HG03457 (cell line): ENCODE data around the gene OR10P1.
"Not testable (repeated sequence)": the region's sequence is repeated elsewhere in the genome, so short reads cannot be mapped to it uniquely, and the experiment has no call there.

Experiments
- ATAC-seq: cut with Tn5 transposase; IDR thresholded peaks from one replicate; pipeline ENCODE4 v1.9.1; 2021; ENCODE audit warnings: moderate number of reproducible peaks; ENCODE audit not compliant: unreplicated experiment

OR10P1 gene

DNA sequence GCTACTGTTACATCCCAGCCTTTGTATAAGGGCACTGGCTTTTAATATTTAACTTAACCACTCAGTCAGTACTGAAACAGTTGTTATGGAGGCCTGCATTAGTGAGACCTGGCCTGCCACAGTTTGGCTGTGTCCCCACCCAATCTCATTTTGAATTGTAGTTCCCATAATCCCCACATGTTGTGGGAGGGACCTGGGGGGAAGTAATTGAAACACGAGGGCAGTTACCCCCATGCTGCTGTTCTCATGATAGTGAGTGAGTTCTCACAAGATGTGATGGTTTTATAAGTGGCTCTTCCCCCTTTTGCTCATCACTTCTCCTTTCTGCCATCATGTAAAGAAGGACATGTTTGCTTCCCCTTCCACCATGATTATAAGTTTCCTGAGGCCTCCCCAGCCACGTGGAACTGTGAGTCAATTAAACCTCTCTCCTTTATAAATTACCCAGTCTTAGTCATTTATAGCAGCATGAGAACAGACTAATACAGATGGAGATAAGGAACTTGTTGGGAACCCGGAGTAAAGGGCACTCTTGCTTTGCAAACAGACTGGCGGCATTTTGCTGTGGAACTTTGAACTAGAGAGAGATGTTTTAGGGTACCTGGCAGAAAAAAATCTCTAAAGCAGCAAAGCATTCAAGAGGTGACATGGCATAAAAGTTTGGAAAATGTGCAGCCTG lies 14.1 kb downstream of the OR10P1 start:
- not testable (repeated sequence) for ATAC-seq

DNA sequence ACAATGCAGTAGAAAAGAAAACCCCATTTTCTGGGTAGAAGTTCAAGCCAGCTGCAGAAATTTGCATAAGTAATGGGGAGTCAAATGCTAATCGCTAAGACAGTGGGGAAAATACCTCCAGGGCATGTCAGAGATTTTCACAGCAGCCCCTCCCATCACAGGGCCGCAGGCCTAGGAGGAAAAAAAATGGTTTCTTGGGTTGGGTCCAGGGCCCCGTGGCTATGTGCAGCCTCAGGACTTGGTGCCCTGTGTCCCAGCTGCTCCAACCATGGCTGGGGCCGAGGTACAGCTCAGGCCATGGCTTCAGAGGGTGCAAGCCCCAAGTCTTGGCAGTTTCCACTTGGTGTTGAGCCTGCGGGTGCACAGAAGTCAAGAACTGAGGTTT lies 14.6 kb downstream of the OR10P1 start:
- no peak for ATAC-seq

DNA sequence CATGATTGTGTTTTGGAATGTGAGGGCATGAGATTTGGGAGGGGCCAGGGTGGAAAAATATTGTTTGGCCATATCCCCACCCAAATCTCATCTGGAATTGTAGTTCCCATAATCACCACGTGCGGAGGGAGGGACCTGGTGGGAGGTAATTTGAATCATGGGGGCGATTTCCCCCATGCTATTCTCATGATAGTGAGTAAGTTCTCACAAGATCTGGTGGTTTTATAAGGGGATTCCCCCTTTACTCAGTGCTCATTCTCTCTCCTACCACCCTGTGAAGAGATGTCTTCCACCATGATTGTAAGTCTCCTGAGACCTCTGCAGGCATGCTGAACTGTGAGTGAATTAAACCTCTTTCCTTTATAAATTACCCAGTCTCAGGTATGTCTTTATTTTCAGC lies 15.7 kb downstream of the OR10P1 start:
- ATAC-seq, result no peak

DNA sequence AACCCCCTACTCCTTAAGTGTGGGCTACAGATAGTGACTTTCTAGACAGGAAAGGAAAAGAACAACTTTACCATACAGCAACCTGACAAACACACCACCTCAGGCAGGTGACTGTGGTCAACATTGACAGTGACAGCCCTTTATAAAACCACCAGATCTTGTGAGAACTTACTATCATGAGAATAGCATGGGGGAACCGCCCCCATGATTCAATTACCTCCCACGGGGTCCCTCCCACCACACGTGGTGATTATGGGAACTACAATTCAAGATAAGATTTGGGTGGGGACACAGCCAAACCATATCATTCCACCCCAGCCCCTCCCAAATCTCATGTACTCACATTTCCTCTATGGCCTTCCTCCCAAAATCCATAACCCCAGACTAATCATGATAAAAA lies 16.3 kb downstream of the OR10P1 start:
- no peak for ATAC-seq

DNA sequence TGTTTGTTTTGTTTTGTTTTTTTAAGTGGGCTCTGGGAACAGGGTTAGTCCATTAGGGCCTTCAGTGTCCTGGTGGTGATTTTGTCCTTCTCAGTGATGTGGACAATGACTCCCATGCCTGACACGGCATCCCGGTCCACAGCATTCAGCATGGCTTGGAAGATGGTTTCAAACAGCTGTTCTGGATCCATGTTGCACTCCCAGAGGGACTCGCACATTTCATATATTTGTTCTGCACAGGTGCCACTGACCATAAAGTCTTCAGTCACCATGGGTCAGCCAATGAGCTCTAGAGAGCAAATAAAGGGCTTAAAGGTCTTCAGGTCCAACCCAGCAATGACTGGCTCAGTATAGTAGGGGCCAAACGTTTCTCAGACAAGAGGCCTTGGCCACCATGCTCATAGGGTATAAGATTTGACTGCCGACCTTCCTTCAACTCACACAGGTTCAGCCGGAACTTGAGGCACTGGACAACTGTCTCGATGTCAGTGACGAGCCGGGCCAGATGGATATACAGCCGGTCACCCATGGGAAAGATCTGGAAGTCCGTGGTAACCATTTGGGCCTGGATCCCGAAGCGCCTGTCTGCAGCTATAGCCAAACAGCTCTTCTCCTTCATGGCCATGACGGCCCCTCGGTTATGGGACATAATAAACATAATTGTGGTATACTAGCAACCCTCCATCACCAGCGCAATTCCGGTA lies 18.0 kb downstream of the OR10P1 start:
- no peak for ATAC-seq

DNA sequence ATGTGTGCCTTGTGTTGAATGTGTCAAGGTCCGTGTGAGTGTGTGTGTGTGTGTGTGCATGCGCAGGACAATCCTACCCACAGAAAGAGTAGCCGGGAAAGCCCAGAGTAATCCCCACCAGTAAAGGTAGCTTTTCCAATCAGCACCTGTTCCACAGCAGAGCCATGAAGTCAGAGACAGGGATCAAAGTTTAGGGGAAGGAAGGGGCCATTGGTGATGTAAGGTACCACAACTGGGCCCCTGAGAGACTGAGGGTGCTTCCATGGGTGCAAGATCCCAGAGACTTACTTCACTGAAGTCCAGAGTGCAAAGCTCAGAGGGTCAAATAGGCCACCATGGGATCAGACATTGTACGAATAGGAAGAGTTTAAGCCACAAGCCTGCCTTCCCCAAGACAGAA lies 20.5 kb downstream of the OR10P1 start:
- ATAC-seq, result no peak

DNA sequence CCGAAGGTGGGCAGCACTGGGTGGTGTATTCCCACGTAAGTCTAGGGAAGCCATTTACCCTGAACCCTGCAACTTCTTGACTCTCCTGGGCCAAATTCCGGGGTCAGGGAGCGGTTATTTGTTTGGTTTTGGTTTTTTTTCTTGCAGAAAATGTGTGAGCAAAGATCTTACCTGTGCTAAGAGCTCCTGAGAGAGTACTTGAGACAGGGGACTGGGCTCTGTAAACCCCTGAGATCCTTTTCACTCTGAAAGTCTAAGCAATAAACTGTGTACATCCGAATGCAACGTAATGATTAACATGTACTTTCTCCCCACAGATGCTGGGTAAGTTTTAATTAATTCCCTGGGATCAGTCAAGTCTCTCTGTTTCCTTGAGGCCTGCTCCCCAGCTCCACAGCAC lies 21.5 kb downstream of the OR10P1 start:
- ATAC-seq, result no peak

DNA sequence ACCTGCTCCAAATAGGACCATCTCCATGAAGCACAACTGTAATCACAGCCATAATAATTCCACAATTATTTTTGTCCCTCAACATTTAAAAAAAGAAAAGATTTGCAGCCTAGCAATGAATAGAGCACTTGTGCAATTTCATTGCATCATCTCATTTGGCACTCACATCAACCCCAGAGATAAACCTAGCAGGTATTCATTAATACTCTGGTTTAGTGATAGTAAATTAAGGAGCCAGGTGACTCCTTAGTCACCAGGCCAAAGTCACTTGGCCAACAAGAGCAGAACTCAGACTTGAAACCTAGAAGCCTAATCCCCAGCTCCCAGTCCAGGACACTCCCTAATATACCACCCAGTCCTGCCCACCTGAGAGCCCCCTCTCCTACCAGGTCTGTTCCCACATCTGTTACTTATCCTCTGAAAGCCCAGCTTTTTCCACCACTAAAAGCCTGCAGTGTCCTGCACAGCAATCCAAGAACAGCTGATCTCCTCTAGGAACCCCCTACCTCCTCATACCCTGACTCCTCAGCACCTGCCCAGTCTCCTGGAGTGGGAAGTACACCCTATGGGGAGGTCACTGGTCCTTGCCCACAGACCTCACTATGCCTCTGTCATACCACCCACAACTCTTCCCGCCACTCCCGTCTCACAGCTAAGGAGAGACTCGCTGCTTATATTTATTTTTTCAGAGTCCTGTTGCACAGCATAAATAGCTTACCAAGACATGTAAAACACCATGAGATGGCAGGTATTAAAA lies 22.1 kb downstream of the OR10P1 start:
- ATAC-seq, result no peak

DNA sequence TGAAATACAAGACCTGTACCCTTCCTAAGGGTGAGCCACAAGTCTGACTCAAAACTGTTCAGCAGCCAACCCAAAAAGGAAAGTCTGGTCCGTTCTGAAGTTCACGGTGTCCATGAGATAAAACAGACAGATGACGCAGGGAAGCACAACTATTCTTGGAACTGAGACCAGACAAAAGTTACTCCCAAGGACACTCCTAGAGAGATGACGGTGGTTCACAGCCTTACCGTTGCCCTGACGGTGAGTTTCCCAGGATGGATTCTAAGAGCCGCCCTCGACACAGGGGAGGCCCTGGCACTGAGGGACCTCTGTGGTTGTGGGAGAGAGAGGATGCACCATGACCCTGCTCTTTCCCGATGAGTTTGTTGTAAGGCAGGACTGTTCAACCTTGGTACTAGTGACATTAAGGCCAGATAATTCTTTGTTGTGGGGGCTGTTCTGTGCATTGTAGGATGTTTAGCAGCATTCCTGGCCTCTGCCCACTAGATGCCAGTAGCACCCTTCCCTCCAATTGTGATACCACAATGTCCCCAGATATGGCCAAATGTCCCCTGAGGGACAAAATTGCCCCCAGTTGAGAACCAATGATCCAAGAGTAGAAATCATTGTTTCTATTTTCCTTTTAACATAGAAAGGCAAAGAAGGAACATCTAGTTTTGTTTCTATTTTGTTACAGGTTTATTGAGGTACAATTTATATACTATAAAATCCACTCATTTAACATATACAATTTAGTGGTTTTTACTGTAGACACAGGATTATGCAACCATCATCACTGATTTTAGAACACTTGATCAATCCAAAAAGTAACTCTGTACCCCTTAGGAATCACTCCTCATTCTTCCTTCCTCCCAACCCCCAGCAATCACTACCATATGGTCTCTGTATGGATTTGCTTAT lies 23.0 kb downstream of the OR10P1 start:
- no peak for ATAC-seq

DNA sequence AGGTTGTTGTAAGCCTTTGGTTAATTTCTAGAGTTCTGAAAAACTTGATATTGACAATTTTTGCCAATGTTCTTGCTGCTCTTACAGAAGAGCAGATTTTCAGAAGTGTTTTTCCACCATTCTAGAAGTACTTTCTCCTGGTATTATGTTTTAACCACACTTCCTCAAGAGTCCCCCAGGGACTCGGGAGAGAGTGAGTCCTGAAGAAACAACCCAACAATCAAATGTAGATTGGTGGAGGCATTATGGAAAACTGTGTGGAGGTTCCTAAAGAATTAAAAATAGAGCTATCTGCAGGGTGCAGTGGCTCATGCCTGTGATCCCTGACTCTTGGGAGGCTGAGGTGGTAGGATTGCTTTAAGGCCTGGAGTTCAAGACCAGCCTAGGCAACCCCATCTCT lies 26.7 kb downstream of the OR10P1 start:
- ATAC-seq, result no peak

DNA sequence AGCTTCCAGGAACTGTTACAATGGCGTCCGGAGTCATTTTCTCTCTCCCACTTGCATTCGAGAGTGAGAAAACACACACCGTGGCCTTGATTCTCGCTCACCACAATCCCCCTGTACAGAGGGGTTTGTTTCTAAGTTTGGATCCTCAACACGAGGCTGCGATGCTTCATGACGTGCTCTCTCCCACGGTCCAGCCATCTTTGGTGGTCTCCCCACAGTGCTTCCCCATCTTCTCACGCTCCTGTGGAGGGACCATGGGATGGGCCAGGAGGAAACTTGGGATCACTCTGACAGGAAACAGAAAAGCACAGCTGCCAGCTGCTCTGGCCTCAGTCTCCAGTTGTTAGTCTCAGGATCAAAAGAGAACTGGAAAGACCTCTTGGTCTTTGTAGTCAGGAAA lies 28.1 kb downstream of the OR10P1 start:
- ATAC-seq, result no peak

DNA sequence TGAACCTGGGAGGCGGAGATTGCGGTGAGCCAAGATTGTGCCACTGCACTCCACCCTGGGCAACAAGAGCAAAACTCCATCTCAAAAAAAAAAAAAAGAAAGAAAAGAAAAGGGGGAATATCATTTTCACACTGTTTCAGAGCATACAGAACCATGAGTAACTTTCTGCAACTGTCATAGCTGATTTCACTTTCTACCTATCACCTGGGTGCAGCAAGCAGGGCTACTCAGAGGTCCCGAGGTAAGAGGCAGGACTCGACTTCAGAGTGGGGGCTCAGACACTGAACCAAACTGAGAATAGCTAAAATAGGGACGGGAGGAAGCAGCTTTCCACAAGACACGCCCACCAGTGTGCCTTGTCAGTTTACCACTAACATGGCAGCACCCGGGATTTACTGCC lies 29.8 kb downstream of the OR10P1 start:
- no peak for ATAC-seq

DNA sequence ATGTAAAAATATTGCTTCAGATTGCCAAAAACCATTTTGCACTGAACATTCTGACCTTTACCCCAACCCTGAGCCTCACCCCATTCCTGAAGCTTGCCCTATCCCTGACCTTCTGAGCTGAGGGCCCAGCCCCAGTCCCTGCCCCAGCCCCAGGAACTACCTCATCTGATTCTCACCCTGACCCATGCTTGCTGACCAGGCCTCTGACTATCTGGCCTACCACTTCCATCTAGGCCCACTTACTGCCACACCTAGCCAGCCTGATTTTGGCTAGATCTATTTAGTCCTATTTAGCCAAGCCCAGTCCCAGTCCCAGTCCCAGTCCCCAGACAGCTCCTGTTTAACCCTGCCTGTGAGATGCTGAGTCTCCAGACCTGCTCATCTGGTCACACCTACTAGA lies 33.6 kb downstream of the OR10P1 start:
- ATAC-seq, result no peak

DNA sequence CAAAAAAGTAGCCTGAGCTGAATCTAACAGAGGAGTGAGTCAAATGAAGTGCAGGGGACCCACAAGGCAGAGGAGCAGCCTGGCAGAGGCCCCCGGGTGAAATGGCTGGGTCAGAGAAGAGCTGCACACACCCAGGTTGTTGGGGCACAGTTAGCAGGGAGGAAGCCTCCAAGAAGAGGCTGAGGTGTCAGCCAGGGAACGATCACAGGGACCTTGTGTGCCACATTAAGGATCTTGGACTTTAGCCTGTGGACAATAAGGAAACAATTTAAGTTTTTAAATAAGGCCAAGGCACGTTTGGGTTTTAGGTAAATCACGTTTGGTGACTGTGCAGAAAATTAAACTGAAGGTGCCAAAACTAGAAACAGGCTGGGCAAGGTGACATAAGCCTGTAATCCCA lies 35.1 kb downstream of the OR10P1 start:
- ATAC-seq, result no peak

DNA sequence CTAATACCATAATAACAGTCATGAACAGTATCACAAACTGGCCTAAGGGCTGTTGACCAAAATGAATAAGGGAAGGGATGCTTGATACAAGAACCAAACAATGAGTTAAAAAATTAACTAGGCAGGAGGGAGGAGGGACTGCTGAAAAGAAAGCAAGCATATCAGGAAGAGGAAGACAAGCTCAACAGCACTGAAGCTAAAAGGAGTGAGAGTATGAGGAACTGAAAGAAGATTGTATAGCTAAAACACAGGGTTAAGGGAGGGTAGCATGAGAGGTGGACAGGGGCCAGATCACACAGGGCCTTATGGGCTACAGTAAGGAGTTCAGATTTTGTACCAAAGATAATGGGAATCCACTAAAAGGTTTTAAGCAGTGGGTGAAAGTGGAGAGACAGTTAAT lies 36.9 kb downstream of the OR10P1 start:
- peak; percentile 94 for ATAC-seq

DNA sequence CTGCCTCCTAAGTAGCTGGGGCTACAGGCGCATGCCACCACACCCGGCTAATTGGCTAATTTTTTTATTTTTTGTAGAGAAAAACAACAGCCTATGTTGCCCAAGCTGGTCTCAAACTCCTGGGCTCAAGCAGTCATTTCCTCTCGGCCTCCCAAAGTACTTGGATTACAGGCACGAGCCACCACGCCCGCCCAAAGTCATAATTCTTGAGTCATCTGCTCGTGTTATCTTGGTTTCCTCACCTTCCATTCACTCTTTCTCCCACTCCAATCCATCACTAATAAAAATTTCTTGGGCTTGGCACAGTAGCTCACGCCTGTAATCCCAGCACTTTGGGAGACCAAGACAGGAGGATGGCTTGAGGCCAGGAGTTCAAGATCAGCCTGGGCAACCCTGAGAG lies 39.0 kb downstream of the OR10P1 start:
- no peak for ATAC-seq

DNA sequence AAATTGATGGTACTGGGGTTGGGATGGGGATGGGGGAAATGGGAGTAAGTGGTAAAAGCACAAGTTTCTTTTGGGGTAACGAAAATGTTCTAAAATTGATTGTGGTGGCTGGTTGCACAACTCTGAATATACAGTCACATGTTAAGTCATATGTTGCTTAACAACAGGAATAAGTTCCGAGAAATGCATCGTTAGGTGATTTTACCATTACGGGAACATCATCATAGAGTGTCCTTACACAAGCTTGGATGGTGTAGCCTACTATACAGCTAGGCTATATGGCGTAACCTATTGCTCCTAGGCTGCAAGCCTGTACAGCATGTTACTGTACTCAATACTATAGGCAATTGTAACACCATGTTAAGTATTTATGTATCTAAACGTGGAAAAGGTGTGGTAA lies 40.0 kb downstream of the OR10P1 start:
- no peak for ATAC-seq

DNA sequence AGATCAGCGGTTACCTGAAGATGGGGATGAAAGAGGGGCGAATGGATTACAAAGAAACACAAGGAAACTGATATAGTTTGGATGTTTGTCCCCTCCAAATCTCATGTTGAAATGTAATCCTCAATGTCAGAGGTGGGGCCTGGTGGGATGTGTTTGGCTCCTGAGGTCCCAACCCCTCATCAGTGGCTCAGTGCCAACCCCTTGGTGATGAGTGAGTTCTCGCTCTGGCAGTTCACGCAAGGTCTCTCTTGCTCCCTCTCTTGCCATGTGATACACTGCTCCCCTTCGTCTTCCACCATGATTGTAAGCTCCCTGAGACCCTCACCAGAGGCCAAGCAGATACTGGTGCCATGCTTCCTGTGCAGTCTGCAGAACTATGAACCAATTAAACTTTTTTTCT lies 43.0 kb downstream of the OR10P1 start:
- ATAC-seq, result no peak

DNA sequence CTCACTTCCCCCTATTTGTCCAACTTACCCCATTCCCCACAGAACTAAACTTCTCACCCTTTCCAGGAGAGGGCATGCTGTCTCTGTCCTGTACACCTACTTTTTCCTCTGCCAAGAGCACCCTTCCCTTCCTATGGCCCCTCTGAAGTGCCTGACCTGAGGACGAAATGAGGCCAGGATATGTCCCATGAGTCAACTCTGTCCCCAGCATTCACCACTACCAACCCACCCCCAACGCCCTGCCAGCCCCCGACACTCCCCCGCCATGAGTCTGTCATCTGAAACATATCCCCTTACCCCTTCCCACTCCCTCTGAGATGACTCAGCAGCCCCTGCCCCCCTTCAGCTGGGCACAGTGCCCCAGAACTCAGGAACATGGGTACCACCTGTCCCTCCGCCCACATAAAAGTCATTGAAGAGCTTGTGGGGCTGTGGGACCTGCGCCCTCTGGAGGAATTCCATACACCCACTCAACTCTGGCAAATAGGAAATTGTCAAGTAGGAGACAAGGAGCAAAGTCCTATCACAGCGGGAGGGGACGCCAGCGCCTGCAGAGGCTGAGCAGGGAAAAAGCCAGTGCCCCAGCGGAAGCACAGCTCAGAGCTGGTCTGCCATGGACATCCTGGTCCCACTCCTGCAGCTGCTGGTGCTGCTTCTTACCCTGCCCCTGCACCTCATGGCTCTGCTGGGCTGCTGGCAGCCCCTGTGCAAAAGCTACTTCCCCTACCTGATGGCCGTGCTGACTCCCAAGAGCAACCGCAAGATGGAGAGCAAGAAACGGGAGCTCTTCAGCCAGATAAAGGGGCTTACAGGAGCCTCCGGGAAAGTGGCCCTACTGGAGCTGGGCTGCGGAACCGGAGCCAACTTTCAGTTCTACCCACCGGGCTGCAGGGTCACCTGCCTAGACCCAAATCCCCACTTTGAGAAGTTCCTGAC lies 44.7 kb downstream of the OR10P1 start:
- ATAC-seq, result no peak
